ENCODE results near the gene CNGB1.

Gene CNGB1

GRCh38 chr16:57970319-57970718, 609 bp downstream of the CNGB1 start:
- no peaks in the 10 kb centered on the region for H4K20me1 ChIP-seq (ENCODE audit: low read depth, low read length)

GRCh38 chr16:57969451-57970123, 1.3 kb downstream of the CNGB1 start:
- Histone ChIP-seq H3F3A (ENCODE audit: insufficient read depth) (no peaks in the 10 kb centered on the region), H3K36me3 (ENCODE audit: low read length) (no peaks in the 10 kb centered on the region), H3K4me2 (ENCODE audit: low read depth, low read length, poor library complexity, severe bottlenecking) (no peak overlapping the region), H3K27me3 (ENCODE audit: low read length) (no peaks in the 10 kb centered on the region), H4K20me1 (ENCODE audit: low read depth, low read length) (no peaks in the 10 kb centered on the region), H2AFZ (ENCODE audit: low read depth, low read length, severe bottlenecking) (no peak overlapping the region), H3K9me3 (ENCODE audit: insufficient read depth, low read length) (no peaks in the 10 kb centered on the region), H3K27ac (ENCODE audit: low read depth, low read length) (no peak overlapping the region), H3K4me3 (ENCODE audit: insufficient read depth, low read length, poor library complexity, severe bottlenecking) (no peak overlapping the region), H3K9ac (ENCODE audit: low read length) (no peak overlapping the region), H3K9me2 (replicated peaks; ENCODE audit: insufficient read depth, low read length) (no peaks in the 10 kb centered on the region), H3K79me2 (ENCODE audit: insufficient read depth, low read length) (no peaks in the 10 kb centered on the region)
- TF ChIP-seq CTCF (IDR thresholded peaks at IDR 0.05; ENCODE audit: insufficient read depth, low read length, poor library complexity, severe bottlenecking): no peak
- no peak for TF ChIP-seq EZH2phosphoT487 (conservative IDR thresholded peaks at IDR 0.05; ENCODE audit: low read length)

More at GRCh38 chr16:57970319-57970718, 609 bp downstream of the CNGB1 start:
- Histone ChIP-seq H3K4me2 (ENCODE audit: low read depth, low read length, poor library complexity, severe bottlenecking) (no peak overlapping the region), H3K9ac (ENCODE audit: low read length) (no peak overlapping the region), H3K79me2 (ENCODE audit: insufficient read depth, low read length) (no peaks in the 10 kb centered on the region), H3K27me3 (ENCODE audit: low read length) (no peaks in the 10 kb centered on the region), H3K4me3 (ENCODE audit: insufficient read depth, low read length, poor library complexity, severe bottlenecking) (no peak overlapping the region), H3K36me3 (ENCODE audit: low read length) (no peaks in the 10 kb centered on the region), H3K9me2 (replicated peaks; ENCODE audit: insufficient read depth, low read length) (no peaks in the 10 kb centered on the region), H3K27ac (ENCODE audit: low read depth, low read length) (no peak overlapping the region), H3F3A (ENCODE audit: insufficient read depth) (no peaks in the 10 kb centered on the region), H3K9me3 (ENCODE audit: insufficient read depth, low read length) (no peaks in the 10 kb centered on the region), H2AFZ (ENCODE audit: low read depth, low read length, severe bottlenecking) (no peak overlapping the region)
- TF ChIP-seq EZH2phosphoT487 (conservative IDR thresholded peaks at IDR 0.05; ENCODE audit: low read length): no peak
- no peak for TF ChIP-seq CTCF (IDR thresholded peaks at IDR 0.05; ENCODE audit: insufficient read depth, low read length, poor library complexity, severe bottlenecking)

- Histone ChIP-seq H3K27me3 (ENCODE audit: low read length) (no peaks in the 10 kb centered on the region), H4K20me1 (ENCODE audit: low read depth, low read length) (no peaks in the 10 kb centered on the region), H3K79me2 (ENCODE audit: insufficient read depth, low read length) (no peaks in the 10 kb centered on the region), H3K27ac (ENCODE audit: low read depth, low read length) (no peak overlapping the region), H3K9me2 (replicated peaks; ENCODE audit: insufficient read depth, low read length) (no peaks in the 10 kb centered on the region), H3K9me3 (ENCODE audit: insufficient read depth, low read length) (no peaks in the 10 kb centered on the region), H3F3A (ENCODE audit: insufficient read depth) (no peaks in the 10 kb centered on the region), H3K36me3 (ENCODE audit: low read length) (no peaks in the 10 kb centered on the region), H3K4me2 (ENCODE audit: low read depth, low read length, poor library complexity, severe bottlenecking) (no peak overlapping the region), H3K4me3 (ENCODE audit: insufficient read depth, low read length, poor library complexity, severe bottlenecking) (no peak overlapping the region), H2AFZ (ENCODE audit: low read depth, low read length, severe bottlenecking) (no peak overlapping the region), H3K9ac (ENCODE audit: low read length) (no peak overlapping the region)
- TF ChIP-seq CTCF (IDR thresholded peaks at IDR 0.05; ENCODE audit: insufficient read depth, low read length, poor library complexity, severe bottlenecking) (no peak), EZH2phosphoT487 (conservative IDR thresholded peaks at IDR 0.05; ENCODE audit: low read length) (no peak)
Observed at GRCh38 chr16:57967916-57968315, 3.0 kb downstream of the CNGB1 start.

Measured in SU-DHL-6 (cell line).